HUES6 (cell line): Measurements from ENCODE around the gene IP6K3.

Source experiments
- H3K27ac ChIP-seq: 2 replicates; pipeline ENCODE4 v1.7.0; 2013; ENCODE audit warnings: low read depth, mild to moderate bottlenecking, low read length, inconsistent platforms
- H3K27me3 ChIP-seq: 2 replicates; pipeline ENCODE4 v1.6.1; 2013; ENCODE audit warnings: low read length; ENCODE audit not compliant: control insufficient read depth, insufficient read depth
- H3K36me3 ChIP-seq: 2 replicates; pipeline ENCODE4 v1.6.1; 2013; ENCODE audit warnings: low read length; ENCODE audit not compliant: control insufficient read depth, insufficient read depth
- H3K4me1 ChIP-seq: 2 replicates; pipeline ENCODE4 v1.6.1; 2013; ENCODE audit warnings: low read length; ENCODE audit not compliant: control insufficient read depth, insufficient read depth
- H3K4me3 ChIP-seq: 2 replicates; pipeline ENCODE4 v1.5.1; 2013; ENCODE audit warnings: low read depth, low read length
- H3K9ac ChIP-seq: one replicate; pipeline ENCODE4 v1.6.1; 2013; ENCODE audit warnings: mild to moderate bottlenecking, low read length
- H3K9me3 ChIP-seq: 2 replicates; pipeline ENCODE4 v1.6.1; 2013; ENCODE audit warnings: low read depth, low read length; ENCODE audit not compliant: control insufficient read depth, insufficient read depth

The IP6K3 gene

DNA sequence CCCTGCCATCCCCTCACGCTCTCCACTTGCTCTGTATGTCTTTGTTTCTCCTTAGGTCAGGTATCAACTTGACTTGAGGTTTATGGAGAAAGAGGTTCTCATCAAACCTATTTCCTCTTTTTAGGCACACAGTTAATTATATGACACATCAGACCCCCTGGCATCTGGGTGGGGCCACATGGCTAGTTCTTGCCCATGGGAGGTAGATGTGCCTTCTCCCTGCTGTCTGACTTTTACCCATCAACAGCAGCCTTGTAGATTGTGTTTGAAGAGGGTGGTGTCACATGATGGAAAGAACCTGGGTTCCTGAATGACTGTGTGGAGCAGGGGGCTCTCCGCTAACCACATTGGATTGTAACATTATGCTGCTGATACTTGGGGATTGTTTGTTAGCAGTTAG, 28.0 kb downstream of the IP6K3 start:
- peaks cover 15% of the 10 kb centered on the region; the same call in 1 of the 2 replicates for H3K4me1 ChIP-seq
- no peaks in the 10 kb centered on the region for H3K36me3 ChIP-seq
- no peak overlapping the region for H3K9ac ChIP-seq
- H3K27ac ChIP-seq, result no peak overlapping the region
- H3K27me3 ChIP-seq, result no peaks in the 10 kb centered on the region; the same call in 1 of the 2 replicates
- H3K9me3 ChIP-seq, result no peaks in the 10 kb centered on the region
- no peak overlapping the region for H3K4me3 ChIP-seq

DNA sequence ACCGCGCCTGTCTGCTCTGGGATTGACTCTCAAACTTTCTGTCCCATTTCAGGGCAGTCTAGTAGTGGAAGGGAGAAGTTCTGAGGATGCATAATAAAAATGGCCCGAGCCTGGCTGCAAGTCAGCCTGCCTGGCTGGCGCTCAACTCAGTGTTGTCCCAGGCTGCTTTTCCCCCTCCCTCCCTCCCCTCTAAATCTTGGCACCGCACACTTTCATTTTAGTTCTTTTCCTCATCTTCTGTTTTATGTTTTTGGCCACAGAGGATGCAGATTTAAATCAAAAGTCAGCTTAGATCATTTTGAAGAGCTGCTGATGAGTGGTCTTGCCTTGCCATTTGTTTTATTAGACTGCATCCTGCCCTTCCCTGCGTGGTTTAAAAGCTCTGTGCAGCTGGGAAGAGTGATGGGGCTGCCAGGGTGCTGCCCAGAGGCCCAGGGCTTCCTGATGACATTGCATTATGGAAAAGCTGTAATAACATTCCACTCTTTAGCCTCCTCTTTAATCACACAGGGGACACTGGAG, 28.7 kb downstream of the IP6K3 start:
- H3K27ac ChIP-seq, result no peak overlapping the region
- H3K27me3 ChIP-seq, result no peaks in the 10 kb centered on the region; the same call in 1 of the 2 replicates
- no peak overlapping the region for H3K4me3 ChIP-seq
- H3K9me3 ChIP-seq, result no peaks in the 10 kb centered on the region
- H3K9ac ChIP-seq, result no peak overlapping the region
- H3K4me1 ChIP-seq, result peaks cover 15% of the 10 kb centered on the region; the same call in 1 of the 2 replicates
- H3K36me3 ChIP-seq, result no peaks in the 10 kb centered on the region

DNA sequence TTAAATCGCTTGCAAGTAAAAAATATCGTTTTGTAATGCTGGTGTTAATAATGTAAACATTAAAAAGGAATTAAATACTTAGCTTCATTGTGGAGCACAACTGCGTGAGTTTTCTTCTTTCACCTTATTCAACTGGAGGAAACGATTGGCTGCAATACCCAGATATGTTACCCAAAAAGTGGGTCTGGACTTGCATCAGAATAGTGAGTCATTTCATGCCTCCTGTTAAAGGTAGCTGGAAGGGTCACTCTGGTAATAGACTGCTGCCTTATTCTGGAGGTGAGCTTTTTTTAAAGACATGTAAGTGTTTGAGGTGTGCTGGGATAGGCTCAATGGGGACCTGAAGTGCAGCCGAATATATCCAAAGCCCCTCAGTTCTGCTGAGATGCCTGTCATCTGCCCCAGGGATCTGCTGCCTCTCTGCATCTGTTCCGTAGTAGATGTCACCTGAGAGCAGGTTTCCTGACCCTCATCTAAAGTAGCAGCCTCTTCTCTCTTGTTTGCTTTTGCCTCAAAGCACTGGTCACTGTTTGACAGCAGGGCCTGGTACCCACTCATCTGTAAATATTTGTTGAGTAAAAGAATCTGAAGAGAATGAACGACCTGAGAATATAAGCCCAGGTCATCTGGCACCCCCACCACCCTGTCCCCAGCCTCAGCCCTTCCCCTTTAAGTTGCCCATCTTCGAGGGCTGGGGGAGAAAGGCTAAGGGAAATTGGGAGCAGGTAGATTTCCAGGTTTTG, 29.6 kb downstream of the IP6K3 start:
- Histone ChIP-seq H3K9me3 (no peaks in the 10 kb centered on the region), H3K4me3 (no peak overlapping the region), H3K9ac (no peak overlapping the region)

DNA sequence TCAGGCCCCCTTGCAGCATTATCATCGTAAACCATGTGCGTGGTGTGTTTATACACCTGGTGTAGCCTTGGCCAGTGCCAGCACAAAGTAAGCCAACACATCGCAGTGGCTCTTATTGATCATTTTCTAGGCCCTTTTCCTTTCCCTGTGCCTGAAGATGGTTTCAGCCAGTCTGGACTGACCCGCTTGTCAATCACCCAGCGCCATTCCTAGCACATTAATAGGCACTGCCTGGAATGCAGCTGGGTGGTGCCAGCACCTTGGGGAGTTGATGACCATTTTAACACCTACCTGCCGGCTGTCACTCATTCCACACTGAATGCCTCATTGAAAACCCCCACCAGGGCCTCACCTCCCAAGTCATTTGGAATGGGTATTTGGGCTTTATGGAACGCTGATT, 30.3 kb downstream of the IP6K3 start:
- no peaks in the 10 kb centered on the region; the same call in 1 of the 2 replicates for H3K27me3 ChIP-seq
- H3K9me3 ChIP-seq, result no peaks in the 10 kb centered on the region
- no peak overlapping the region for H3K4me3 ChIP-seq
- H3K27ac ChIP-seq, result no peak overlapping the region
- peaks cover 18% of the 10 kb centered on the region for H3K4me1 ChIP-seq
- H3K9ac ChIP-seq, result no peak overlapping the region
- no peaks in the 10 kb centered on the region for H3K36me3 ChIP-seq

More for the DNA sequence above, 29.6 kb downstream of the IP6K3 start:
- no peak overlapping the region for H3K27ac ChIP-seq
- no peaks in the 10 kb centered on the region; the same call in 1 of the 2 replicates for H3K27me3 ChIP-seq
- no peaks in the 10 kb centered on the region for H3K36me3 ChIP-seq
- H3K4me1 ChIP-seq, result peaks cover 15% of the 10 kb centered on the region; the same call in 1 of the 2 replicates

DNA sequence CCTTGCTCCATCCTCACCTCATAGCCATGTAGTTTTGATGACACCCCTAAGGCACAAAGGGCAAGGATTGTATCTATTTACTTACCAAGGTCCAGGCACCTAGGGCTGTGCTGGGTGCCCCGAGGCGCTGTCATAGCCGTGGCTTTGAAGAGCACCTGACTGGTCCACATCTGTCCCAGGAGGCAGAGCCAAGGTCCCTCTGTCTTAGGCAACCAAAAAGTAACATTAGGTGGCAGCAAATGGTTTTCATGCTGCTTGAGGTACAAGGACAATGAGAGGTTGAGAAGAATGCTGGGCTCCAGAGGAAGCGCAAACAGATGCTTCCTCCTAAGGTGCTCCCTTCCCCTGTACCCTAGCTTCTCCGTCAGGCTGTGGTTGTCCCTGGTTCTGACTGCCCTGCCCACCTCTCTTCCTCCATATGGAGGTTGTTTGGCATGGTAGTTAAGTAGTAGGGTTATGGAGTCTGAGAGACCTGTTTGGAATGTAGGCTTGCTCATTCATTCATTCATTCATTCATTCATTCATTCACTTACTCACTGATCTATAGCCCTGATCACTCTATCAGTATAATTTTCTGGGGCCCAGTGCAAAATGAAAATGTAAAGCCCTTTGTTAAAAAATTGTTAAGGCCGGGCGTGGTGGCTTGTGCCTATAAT, 32.2 kb downstream of the IP6K3 start:
- Histone ChIP-seq H3K36me3 (peaks cover 12% of the 10 kb centered on the region), H3K9ac (no peak overlapping the region), H3K9me3 (no peaks in the 10 kb centered on the region), H3K27ac (no peak overlapping the region), H3K4me1 (peaks cover 28% of the 10 kb centered on the region), H3K27me3 (no peaks in the 10 kb centered on the region), H3K4me3 (no peak overlapping the region)

DNA sequence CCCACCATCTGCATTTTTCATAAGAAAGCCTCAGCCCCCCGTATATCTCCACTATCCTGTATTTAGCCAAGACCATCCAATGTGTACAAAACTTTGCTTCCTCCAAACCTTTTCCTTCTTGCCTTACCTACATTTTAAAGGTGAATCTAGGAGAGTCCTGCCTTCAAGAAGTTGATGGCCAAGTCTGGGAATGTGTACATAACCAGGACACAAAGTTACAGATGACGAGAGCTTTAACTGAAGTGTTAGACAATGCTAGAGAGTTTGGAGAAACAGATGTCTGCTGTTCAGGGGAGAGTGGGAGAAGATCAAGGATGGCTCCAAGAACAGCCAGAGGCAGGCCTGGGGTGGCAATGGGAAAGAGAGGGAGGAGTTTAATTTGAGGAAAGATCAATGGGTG, 32.9 kb downstream of the IP6K3 start:
- no peaks in the 10 kb centered on the region for H3K9me3 ChIP-seq
- peaks cover 28% of the 10 kb centered on the region for H3K4me1 ChIP-seq
- no peaks in the 10 kb centered on the region for H3K27me3 ChIP-seq
- no peak overlapping the region for H3K9ac ChIP-seq
- H3K27ac ChIP-seq, result no peak overlapping the region
- H3K4me3 ChIP-seq, result no peak overlapping the region
- H3K36me3 ChIP-seq, result peaks cover 19% of the 10 kb centered on the region

DNA sequence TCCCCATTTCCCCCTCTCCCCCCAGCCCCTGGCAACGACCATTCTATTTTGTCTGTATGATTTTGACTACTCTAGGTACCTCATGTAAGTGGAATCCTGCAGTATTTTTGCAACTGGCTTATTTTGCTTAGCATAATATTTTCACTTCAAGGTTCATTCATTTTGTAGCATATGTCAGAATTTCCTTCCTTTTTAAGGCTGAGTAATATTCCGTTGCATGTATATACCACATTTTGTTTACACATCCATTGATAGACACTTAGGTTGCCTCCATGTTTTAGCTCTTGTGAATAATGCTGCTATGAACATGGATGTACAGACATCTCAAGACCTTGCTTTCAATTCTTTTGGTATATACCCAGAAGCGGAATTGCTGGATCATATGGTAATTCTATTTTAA, 33.8 kb downstream of the IP6K3 start:
- Histone ChIP-seq H3K9me3 (no peaks in the 10 kb centered on the region), H3K9ac (no peak overlapping the region), H3K4me1 (peaks cover 28% of the 10 kb centered on the region), H3K36me3 (peaks cover 27% of the 10 kb centered on the region), H3K4me3 (no peak overlapping the region), H3K27ac (no peak overlapping the region), H3K27me3 (no peaks in the 10 kb centered on the region)

DNA sequence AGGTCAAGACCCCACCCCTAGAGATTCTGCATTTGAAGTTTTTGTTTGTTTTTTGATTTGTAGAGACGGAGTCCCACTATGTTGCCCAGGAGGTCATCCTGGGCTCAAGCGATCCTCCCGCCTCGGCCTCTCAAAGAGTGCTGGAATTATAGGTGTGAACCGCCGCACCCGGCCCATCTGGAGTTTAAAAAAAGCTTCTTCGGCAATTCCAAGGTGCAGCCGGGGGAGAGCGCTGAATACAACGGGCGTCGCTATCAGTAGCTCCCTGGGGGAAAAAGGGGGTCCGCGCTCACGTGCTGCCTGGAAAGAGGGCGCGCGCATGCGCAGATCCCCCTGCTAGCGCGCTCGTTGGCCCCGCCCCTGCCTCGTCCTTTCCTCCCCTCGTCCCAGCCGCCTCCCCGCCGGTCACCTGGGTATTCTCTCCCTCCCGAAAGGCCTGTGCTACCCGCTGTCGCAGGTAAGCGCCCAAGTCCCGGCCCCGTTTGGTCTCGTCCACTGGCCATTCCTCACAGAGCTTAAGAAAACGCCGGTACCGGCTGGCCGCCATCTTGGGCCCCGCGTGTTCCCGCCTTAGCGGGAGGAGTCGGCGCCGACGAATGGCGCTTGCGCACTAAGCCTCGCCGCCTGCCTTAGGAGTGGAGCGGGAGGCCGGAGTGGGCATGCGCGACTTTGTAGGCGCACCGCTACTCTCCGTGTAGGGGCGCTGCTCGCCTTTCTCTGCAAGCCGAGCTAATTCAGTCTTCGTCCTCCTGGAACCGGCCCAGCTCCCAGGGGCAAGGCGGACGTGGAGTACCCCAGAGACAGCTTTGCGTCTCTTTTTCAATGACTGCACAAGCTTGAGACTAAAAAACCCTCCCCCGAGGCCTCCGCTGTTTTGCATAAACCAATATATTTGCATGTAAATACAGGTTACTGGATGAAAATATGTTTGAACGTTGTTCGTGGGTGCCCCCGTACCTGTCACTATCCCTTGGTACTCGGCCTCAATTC, 35.3 kb downstream of the IP6K3 start, which contains the start of gene UQCC2:
Gene UQCC2 (minus strand): TSS at position 561 of the 990 bp plus-strand sequence. CDS start 14 bp downstream, at position 547.
- H3K27ac ChIP-seq, result peak within 1 kb of the TSS; percentile 100
- peak within 1 kb of the TSS; percentile 92 for H3K4me3 ChIP-seq
- no peaks in the 10 kb centered on the region for H3K9me3 ChIP-seq
- peaks cover 23% of the 10 kb centered on the region for H3K4me1 ChIP-seq
- H3K9ac ChIP-seq, result peak within 1 kb of the TSS; percentile 100
- no peaks in the 10 kb centered on the region for H3K27me3 ChIP-seq
- peaks cover 41% of the 10 kb centered on the region for H3K36me3 ChIP-seq

DNA sequence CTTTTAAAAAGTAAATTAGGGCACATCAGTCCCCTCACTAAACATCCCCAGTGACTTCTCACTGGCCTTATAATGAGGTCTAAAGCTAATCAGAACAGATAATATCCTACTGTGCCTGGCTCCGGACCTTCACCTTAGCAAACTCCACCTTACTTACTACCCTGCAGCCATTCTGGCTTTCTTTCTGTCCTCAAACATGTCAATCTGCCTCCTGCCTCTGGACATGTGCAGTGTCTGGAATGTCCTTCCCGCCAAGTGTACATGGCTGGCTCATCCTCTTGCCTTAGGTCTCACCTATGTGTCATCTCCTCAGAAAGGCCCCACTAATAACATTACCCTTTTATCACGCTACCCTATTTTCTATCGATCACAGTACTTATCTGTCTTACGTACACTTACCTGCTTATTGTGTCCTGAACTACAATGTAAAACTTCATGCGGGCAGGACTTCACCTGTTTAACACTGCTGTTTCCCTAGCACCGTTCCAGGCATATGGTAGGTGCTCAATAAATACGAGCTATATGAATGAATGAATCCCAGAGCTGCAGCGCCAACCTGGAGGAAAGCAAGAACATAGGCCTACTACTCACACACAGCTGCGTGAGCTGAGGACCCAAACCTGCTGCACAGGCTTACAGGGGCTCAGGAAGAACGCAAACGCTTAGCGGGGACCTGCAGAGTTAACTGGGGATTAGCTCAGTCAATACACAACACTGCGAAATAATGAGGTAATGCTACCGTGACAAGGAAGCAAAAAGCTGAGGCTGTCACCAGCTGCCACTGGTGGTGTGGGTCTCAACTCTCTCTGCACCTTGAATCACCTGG, 36.2 kb downstream of the IP6K3 start:
- H3K36me3 ChIP-seq, result peaks cover 42% of the 10 kb centered on the region
- H3K9me3 ChIP-seq, result no peaks in the 10 kb centered on the region
- H3K4me1 ChIP-seq, result peaks cover 22% of the 10 kb centered on the region

More for the DNA sequence above, 36.2 kb downstream of the IP6K3 start:
- Histone ChIP-seq H3K27ac (peak overlapping the region; percentile 100; the same call in 1 of the 2 replicates), H3K4me3 (peak overlapping the region; percentile 92), H3K9ac (peak overlapping the region; percentile 100), H3K27me3 (no peaks in the 10 kb centered on the region)
